HCT116 (cell line): ENCODE data around the gene ACACB. TPM values are rescaled to one million over a fixed set of nuclear protein-coding genes. Genes with fewer than 3 reads are reported as not detected.

Source experiments
- ATAC-seq: fragments of 200-7000 bp; cut with Tn5 transposase; 2 replicates; pipeline ENCODE4 v1.9.1; 2020; ENCODE audit warnings: mild to moderate bottlenecking, moderate library complexity
- BruUV-seq: library from RNA; stranded (reverse); fragments of 400-500 nt; replicated peaks from 2 replicates; lab custom pipeline; 2021; lab: Mats Ljungman, UMichigan
- CTCF ChIA-PET: fragments of 300-600 bp; sonication (Branson Sonifier 250); formaldehyde crosslinking; loops from one replicate; lab custom pipeline; 2021; ENCODE audit warnings: antibody characterized with exemption; lab: Charles Lee
- POLR2A ChIA-PET: fragments of 300-600, 350-600 bp; sonication (Branson Sonifier 250); formaldehyde crosslinking; loops from one replicate; lab custom pipeline; 2021; ENCODE audit warnings: antibody characterized with exemption; lab: Charles Lee
- RAD21 ChIA-PET, 2 experiments: fragments of 300-600 bp; sonication (Branson Sonifier 250); formaldehyde crosslinking; loops; one replicate each; lab custom pipeline; 2023; ENCODE audit warnings: low total read pairs in 2 of 2; ENCODE audit not compliant: uncharacterized antibody in 2 of 2, unreplicated experiment in 2 of 2, low non-redundant PET in 1 of 2; lab: Charles Lee
- DNase-seq: peaks from one replicate; pipeline ENCODE4 v3.0.0-alpha.2; 2010; ENCODE audit warnings: low read depth, low spot score
- H2AFZ ChIP-seq: fragments of 200-600 bp; shearing (Covaris generic), sonication (generic); 2 replicates; pipeline ENCODE4 v1.6.1; 2017; ENCODE audit warnings: low read depth, mixed run types, mixed read lengths, antibody characterized with exemption, low read length; ENCODE audit not compliant: poor library complexity, severe bottlenecking
- H3K27ac ChIP-seq: 2 replicates; pipeline ENCODE4 v1.5.1; 2012; ENCODE audit warnings: low read depth, low read length
- H3K27me3 ChIP-seq: fragments of 200-600 bp; sonication (generic); 2 replicates; pipeline ENCODE4 v1.6.1; 2016; ENCODE audit warnings: mixed run types, low read length, mixed read lengths; ENCODE audit not compliant: insufficient read depth
- H3K36me3 ChIP-seq, 2 experiments: fragments of 200-500 bp in 1 of 2; fragments of 200-600 bp in 1 of 2; sonication (Bioruptor generic) in 1 of 2; sonication (generic) in 1 of 2; 2 replicates each; pipeline versions ENCODE4 v1.5.1 to v1.6.1; 2014 to 2016; ENCODE audit warnings: low read length in 2 of 2, inconsistent platforms in 1 of 2, mixed read lengths in 1 of 2, mixed run types in 1 of 2; ENCODE audit not compliant: insufficient read depth in 2 of 2, control insufficient read depth in 1 of 2
- H3K4me1 ChIP-seq, 2 experiments: fragments of 200-600 bp in 1 of 2; sonication (generic) in 1 of 2; 2 replicates each; pipeline versions ENCODE4 v1.5.1 to v1.6.1; 2012 to 2017; ENCODE audit warnings: low read length in 2 of 2, inconsistent platforms in 1 of 2, mild to moderate bottlenecking in 1 of 2, mixed read lengths in 1 of 2, mixed run types in 1 of 2, moderate library complexity in 1 of 2; ENCODE audit not compliant: insufficient read depth in 2 of 2, control insufficient read depth in 1 of 2
- H3K4me2 ChIP-seq: fragments of 200-600 bp; sonication (generic); 2 replicates; pipeline ENCODE4 v1.6.1; 2017; ENCODE audit warnings: mixed run types, low read length, mixed read lengths
- H3K4me3 ChIP-seq, 2 experiments: fragments of 200-600 bp in 1 of 2; sonication (generic) in 1 of 2; replicated peaks in 1 of 2; 2 replicates each; pipeline ENCODE4 v1.5.1; 2011 to 2016; ENCODE audit warnings: low read length in 2 of 2, control low read depth in 1 of 2, low read depth in 1 of 2, mild to moderate bottlenecking in 1 of 2, mixed read lengths in 1 of 2, mixed run types in 1 of 2
- H3K79me2 ChIP-seq: fragments of 200-600 bp; sonication (generic); 2 replicates; pipeline ENCODE4 v1.6.1; 2017; ENCODE audit warnings: mild to moderate bottlenecking, mixed run types, low read length, moderate library complexity, mixed read lengths; ENCODE audit not compliant: insufficient read depth
- H3K9ac ChIP-seq: fragments of 200-600 bp; sonication (generic); 2 replicates; pipeline ENCODE4 v1.6.1; 2016; ENCODE audit warnings: low read length, mixed read lengths
- H3K9me2 ChIP-seq: fragments of 200-600 bp; sonication (generic), shearing (Covaris generic); 2 replicates; pipeline ENCODE4 v1.6.1; 2017; ENCODE audit warnings: mixed run types, mild to moderate bottlenecking, moderate library complexity; ENCODE audit not compliant: insufficient read depth
- H3K9me3 ChIP-seq, 2 experiments: fragments of 200-500 bp in 1 of 2; fragments of 200-600 bp in 1 of 2; sonication (Bioruptor generic) in 1 of 2; sonication (generic) in 1 of 2; 2 replicates each; pipeline ENCODE4 v1.6.1; 2014 to 2017; ENCODE audit warnings: low read length in 2 of 2, mixed read lengths in 2 of 2, inconsistent platforms in 1 of 2, low read depth in 1 of 2, mild to moderate bottlenecking in 1 of 2, mixed run types in 1 of 2, moderate library complexity in 1 of 2; ENCODE audit not compliant: control insufficient read depth in 1 of 2, insufficient read depth in 1 of 2
- H4K20me1 ChIP-seq: fragments of 200-600 bp; sonication (generic), shearing (Covaris generic); 2 replicates; pipeline ENCODE4 v1.6.1; 2017; ENCODE audit warnings: mixed run types, mild to moderate bottlenecking, moderate library complexity; ENCODE audit not compliant: insufficient read depth
- CTCF ChIP-seq, 3 experiments: fragments of 200-600 bp in 1 of 3; sonication (generic) in 1 of 3; IDR thresholded peaks in 2 of 3; conservative IDR thresholded peaks in 1 of 3; 2 replicates each; pipeline ENCODE4 v1.5.1; 2012 to 2017; ENCODE audit warnings: low read depth in 2 of 3, low read length in 2 of 3, antibody characterized with exemption in 1 of 3, borderline replicate concordance in 1 of 3, control low read depth in 1 of 3, mild to moderate bottlenecking in 1 of 3, mixed read lengths in 1 of 3, mixed run types in 1 of 3, moderate library complexity in 1 of 3; ENCODE audit not compliant: insufficient read depth in 1 of 3
- EZH2 ChIP-seq: fragments of 200-600 bp; sonication (generic); IDR thresholded peaks from 2 replicates; pipeline ENCODE4 v1.6.1; 2017; ENCODE audit warnings: antibody characterized with exemption, mixed run types
- POLR2A ChIP-seq: IDR thresholded peaks from 2 replicates; pipeline ENCODE4 v1.7.0; 2011; ENCODE audit warnings: borderline replicate concordance; ENCODE audit not compliant: insufficient read depth, insufficient read length; ENCODE audit errors: extremely low read depth
- ZFX ChIP-seq: fragments of 450-650 bp; IDR thresholded peaks from 2 replicates; pipeline ENCODE4 v1.6.1; 2017
- ZNF274 ChIP-seq: fragments of 200-500 bp; sonication (Bioruptor generic); IDR thresholded peaks from 2 replicates; pipeline ENCODE4 v1.6.1; 2014; ENCODE audit warnings: mild to moderate bottlenecking, low read depth, low read length, inconsistent platforms
- intact Hi-C: fragments of 100-400 bp; cut with micrococcal nuclease; formaldehyde crosslinking; loops from 2 replicates; pipeline ENCODE4 v1.10.0; 2022
- total RNA-seq: library from RNA; stranded (reverse); gene quantifications from one replicate; pipeline ENCODE4 v1.2.1, GENCODE V29; 2021; ENCODE audit not compliant: unreplicated experiment
- TF ChIP-seq, protein P1 (sequence below): IDR thresholded peaks from 2 replicates; pipeline ENCODE4 v1.6.1; 2012

The ACACB gene
- total RNA-seq, 1 experiment from 2014 or later: 11.1 TPM

DNA sequence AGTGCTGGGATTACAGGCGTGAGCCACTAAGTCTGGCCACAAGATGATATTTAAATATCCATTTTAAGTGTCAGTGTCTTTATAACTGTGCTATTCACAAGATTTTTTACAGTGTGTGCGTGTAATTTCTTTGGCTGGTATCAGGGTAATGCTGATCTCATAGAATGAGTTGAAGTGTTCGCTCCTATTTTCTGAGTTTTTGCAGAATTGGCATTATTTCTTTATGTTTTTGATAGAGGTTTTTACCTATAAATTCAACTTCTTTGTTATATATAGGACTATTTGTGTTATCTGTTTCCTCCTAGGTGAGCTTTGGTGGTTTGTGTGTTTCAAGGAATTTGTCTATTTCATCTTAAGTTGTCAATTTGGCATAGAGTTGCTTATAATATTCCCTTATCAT is 147.1 kb downstream of the ACACB start:
- H3K4me2 ChIP-seq: peak overlapping the region; percentile 66; the same call in 1 of the 2 replicates
- H3K9me3 ChIP-seq: no peaks in the 10 kb centered on the region
- no peaks in the 10 kb centered on the region for H3K79me2 ChIP-seq
- POLR2A ChIA-PET: no interaction called here
- RAD21 ChIA-PET: interaction anchor here (0.7 to 1.6 kb wide), 3 partner anchors 122 to 512 kb away, joined by 3 to 5 read pairs (median 4); no protein-coding TSS in a partner anchor
- no peaks in the 10 kb centered on the region for H3K36me3 ChIP-seq
- H3K27ac ChIP-seq: no peak overlapping the region
- intact Hi-C loops: no loop called here
- H3K9me2 ChIP-seq: no peaks in the 10 kb centered on the region
- DNase-seq: no peak
- H3K4me3 ChIP-seq: no peak overlapping the region
- CTCF ChIA-PET: interaction anchor here (0.6 to 3.5 kb wide), 9 partner anchors 8 to 165 kb away, joined by 3 to 58 read pairs (median 6); no protein-coding TSS in a partner anchor
- H4K20me1 ChIP-seq: no peaks in the 10 kb centered on the region
- no peak for ATAC-seq
- H2AFZ ChIP-seq: no peak overlapping the region
- H3K27me3 ChIP-seq: no peaks in the 10 kb centered on the region
- H3K4me1 ChIP-seq: peaks cover 0 to 13% of the 10 kb centered on the region in 2 experiments; a peak in 2 of 4 replicates
- H3K9ac ChIP-seq: no peak overlapping the region
- no peak for TF ChIP-seq ZNF274
- no peak for TF ChIP-seq EZH2
- TF ChIP-seq, protein P1, sequence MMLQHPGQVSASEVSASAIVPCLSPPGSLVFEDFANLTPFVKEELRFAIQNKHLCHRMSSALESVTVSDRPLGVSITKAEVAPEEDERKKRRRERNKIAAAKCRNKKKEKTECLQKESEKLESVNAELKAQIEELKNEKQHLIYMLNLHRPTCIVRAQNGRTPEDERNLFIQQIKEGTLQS: no peak
- TF ChIP-seq CTCF (IDR thresholded peaks at IDR 0.05 in 2 of 3, conservative IDR thresholded peaks at IDR 0.05 in 1 of 3; ENCODE audit: borderline replicate concordance in 1 of 3, insufficient read depth in 1 of 3, low read depth in 2 of 3, low read length in 2 of 3): no peak
- TF ChIP-seq ZFX: no peak
- TF ChIP-seq POLR2A: no peak
- no TSS peak for BruUV-seq
